Activated CD4-positive, CD25-positive, alpha-beta regulatory T cell (primary cell): ENCODE measurements around the gene ABCA3.
"Not testable (repeated sequence)": the region's sequence is repeated elsewhere in the genome, so short reads cannot be mapped to it uniquely, and the experiment has no call there.

ENCODE experiments used
- DNase-seq, 4 experiments: peaks; one replicate each; lab custom pipeline; 2025; lab: John Stamatoyannopoulos, UW

The ABCA3 gene

DNA sequence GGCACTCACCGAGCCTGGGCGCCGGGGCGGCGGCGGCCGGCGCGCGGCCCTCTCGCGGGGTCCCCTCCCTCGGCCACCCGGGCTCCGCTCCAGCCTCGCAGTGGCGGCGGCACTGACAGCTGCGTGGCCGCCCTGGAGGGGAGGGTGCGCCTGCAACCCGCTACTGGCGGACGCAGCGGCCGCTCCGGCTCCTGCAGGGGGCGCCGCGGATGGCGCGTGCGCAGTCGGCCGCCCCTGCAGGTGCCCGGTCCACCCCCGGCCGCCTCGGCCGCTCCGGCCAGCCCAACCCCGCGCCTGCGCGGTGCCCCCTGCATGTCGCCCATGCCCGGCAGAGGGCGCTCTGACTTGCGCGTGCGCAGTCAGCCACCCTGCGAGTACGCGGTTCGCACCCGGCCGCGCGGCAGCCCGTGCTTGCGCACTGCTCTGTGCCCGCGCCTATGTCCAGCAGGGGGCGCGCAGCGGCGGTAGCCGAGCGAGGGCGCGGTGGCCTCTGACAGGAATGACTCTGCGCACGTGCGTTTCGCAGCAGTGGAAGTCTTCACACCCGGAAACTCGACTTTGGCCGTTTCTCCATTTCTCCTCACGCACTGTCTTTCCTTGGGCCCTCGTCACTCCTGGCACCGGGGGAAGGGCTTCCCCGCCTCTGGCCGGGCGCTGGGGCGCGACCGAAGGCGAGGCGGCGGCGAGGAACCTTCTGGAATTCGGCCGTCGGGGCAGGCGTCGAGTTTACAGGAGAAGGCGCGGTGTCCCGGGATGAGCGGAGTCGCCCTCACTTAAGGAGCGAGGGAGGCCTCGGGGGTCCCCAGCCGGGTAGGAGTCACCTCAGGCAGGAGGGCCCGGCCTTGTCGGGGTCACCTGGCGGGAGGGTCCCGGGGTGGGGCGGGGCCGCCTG, at the start of gene ABCA3:
Gene ABCA3, minus strand, starts transcription at position 165 of the 892 bp plus-strand sequence. CDS start 14,262 bp downstream, outside the sequence.
- DNase-seq: peak; percentile 87 to 95 (median 91)

DNA sequence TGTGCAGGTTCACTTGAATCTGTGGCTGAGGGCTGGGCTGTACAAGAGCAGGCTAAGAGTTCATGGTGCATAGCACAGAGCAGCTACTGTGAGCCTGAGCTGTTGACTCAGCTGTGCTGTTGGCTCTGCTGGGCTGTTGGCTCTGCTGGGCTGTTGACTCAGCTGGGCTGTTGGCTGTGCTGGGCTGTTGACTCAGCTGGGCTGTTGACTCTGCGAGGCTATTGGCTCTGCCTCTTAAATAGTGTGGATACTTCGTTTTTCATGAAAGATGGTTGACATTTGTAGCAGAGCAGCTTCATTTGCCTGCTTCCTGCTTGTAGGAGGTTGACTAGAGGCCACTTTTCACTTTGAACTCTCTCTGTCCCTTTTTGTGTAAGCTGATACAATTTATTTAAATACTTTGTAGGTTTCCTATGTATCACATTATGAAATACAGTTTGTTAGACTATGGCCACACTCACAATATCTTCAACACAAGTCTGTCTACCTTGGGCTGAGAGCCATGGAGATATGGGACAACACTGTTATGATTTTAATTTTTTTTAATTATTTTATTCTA, 48.4 kb upstream of the ABCA3 start:
- DNase-seq: no peak

- no peak for DNase-seq
These were observed 47.8 kb upstream of the ABCA3 start for GRCh38 chr16:2388139-2388874.

DNA sequence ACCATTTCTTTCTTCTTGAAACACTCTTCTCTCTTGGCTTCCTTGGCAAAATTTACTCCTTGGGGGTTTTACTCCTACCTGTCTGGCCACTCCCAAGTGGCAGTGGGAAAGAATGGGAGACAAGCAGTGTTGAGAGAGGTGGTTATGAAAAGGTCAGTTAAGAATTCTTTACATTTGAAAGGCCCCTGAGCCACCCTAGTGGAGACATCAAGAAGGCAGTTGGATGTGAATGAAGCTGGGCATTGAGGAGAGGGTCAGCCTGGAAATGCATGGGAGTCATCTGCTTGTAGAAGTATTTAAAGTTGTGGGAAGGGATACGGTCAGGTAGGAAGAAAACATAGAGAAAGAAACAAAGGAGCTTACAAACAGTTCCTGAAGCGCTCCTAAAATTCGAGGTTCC, 46.5 kb upstream of the ABCA3 start:
- no peak for DNase-seq

GRCh38 chr16:2385982-2386381, 45.5 kb upstream of the ABCA3 start:
- DNase-seq: not testable (repeated sequence)

DNA sequence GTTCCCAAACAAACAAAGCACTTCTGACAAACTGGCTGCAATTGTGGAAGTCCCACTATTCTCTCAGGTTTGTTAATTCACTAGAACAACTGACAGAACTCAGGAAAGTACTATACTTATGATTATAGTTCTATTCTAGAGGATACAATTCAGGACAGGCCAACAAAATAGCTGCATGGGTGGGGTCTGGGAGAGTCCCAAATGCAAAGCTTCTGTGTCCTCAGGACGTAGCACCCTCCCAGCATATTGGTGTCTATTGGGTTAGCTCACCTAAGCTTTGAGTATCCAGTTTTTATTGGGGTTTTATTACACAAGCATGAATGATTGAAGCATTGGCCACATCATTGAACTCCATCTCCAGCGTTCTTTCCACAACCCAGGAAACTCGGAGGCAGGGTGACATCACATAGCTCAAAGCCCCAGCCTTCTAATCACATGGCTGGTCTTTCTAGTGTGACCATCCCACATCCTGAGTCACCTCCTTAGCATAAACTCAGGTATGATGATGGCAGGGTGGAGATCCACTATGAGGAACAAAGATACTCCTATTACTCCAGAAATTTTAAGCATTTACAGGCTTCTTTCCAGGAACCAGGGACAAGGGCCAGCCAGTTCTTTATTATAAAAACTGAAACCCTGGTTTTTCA, 44.8 kb upstream of the ABCA3 start:
- no peak for DNase-seq

- no peak for DNase-seq
These were observed 43.9 kb upstream of the ABCA3 start for GRCh38 chr16:2384426-2384825.

GRCh38 chr16:2383501-2383900, 43.0 kb upstream of the ABCA3 start:
- DNase-seq: no peak

- DNase-seq: no peak
These were observed 34.1 kb upstream of the ABCA3 start for GRCh38 chr16:2374644-2375043.

DNA sequence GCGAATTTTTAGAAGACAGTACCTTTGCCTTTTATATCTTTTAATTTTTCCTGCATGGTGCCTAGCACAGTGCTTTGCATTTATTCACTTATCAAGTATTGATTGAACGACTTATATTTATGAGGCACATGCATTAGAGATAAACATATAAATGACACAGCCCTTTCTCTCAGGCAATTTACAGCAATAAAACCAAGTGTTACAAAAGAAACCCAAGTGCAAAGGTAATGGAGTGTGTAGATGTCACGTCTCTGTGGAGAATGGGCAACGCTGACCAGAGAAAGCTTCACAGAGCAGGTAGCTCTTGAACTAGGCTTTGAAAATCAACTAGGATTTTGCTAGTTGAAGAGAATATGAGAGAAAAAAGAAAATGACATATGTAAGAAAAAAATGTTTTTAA, 32.6 kb upstream of the ABCA3 start:
- DNase-seq: no peak

DNA sequence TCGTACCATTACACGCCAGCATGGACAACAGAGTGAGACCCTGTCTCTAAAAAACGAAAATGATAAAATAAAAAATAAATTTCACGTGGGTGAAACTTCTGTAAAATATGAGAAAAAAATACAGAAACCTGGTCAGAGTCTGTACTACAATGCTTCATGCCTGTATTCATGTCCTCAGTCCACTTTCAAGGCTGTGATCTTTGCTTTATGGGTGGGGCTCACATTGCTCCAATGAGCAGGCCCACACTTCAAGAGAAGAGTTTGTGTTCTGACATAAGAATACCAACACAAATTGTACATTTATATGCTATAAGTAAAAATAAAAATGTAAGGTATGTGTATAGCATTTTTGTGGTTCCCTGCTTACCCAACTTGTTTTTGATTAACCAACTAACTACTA, 32.2 kb upstream of the ABCA3 start:
- DNase-seq: no peak

GRCh38 chr16:2371421-2371820, 30.9 kb upstream of the ABCA3 start:
- no peak for DNase-seq

GRCh38 chr16:2370721-2371120, 30.2 kb upstream of the ABCA3 start:
- DNase-seq: no peak

- no peak for DNase-seq
These were observed 26.3 kb upstream of the ABCA3 start for GRCh38 chr16:2366660-2367309.

DNA sequence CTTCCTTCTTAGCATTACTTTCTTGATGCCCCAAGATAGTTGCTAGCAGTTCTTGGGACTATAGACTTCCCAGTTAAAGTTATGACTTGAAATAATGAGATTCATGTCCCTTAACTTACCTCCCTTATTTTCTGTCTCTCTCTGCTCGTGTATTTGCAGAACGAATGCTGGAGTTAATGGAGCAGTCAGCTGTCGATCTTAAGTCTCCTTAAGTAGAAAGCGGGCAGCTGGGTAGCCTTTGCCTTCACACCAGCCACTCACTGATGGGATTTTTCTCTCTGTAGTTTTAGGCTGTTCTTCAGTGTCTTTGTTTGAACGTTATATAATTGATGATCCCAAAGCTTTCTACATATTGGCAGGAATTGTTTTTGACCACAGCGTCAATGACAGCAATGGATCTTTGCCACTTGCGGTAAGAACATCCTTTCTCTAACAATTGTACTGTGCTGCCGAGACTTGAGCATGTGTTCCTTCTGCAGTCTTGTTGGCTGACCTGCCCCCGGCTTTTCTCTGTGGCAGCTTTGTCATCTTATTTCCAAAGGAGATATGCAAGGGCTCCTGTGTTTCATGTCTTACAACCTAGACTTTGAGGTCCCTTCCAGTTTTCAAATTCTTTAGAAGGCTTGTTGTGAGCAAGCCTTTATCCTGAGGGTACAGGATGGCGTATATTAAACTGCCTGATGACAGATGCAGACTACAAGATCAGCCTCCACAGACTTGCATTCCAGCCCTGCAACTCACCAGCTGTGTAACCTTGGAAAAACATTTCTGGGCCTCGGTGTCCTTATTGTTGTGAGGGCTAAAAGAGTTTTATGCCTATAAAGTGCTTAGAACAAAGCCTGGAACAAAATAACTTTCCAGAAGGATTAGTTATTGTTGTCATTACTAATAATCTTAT, 25.1 kb upstream of the ABCA3 start:
- DNase-seq: no peak

- DNase-seq: no peak
These were observed 24.2 kb upstream of the ABCA3 start for GRCh38 chr16:2364638-2365210.

- no peak for DNase-seq
These were observed 21.7 kb upstream of the ABCA3 start for GRCh38 chr16:2362218-2362617.

- DNase-seq: no peak
These were observed 20.6 kb upstream of the ABCA3 start for GRCh38 chr16:2361129-2361528.

GRCh38 chr16:2359919-2360318, 19.4 kb upstream of the ABCA3 start:
- DNase-seq: no peak

DNA sequence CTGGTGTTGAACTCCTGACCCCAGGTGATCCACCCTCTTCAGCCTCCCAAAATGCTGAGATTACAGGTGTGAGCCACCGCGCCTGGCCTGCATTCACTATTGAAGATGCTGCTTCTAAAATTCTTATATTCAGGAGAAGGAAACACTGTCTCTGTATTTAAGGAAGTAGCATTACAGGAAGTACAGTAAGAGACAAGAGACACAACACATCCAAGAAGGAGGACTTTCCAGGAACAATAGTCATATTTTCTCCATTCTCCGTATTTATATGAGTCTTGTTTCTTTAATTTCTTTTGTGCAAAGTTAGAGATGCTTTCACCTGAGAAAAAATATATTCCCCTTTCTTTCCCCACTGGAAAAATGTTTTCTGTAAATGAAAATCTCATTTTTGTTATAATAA, 18.3 kb upstream of the ABCA3 start:
- no peak for DNase-seq
